ENCODE data around the gene TMSB10.

DNA sequence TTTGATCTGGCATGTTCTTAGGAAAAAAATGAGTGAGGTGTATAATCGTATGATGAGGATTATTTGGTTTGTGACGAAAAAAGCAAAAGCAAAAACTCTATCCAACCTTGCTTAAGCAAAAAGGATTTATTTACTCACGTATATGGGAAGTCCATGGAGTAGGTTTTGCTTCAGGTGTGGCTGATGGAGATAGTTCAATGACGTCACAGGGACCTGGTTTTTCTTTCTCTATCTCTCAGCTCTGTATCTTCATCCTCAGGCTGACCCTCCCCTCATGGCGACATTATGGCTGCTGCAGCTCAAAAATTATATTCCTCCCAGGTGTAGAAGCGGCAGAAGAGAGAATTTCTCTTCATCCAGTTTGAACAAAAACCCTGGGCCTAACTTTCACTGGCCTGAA, 8.9 kb downstream of the TMSB10 start:
- TF ChIP-seq, protein P1, sequence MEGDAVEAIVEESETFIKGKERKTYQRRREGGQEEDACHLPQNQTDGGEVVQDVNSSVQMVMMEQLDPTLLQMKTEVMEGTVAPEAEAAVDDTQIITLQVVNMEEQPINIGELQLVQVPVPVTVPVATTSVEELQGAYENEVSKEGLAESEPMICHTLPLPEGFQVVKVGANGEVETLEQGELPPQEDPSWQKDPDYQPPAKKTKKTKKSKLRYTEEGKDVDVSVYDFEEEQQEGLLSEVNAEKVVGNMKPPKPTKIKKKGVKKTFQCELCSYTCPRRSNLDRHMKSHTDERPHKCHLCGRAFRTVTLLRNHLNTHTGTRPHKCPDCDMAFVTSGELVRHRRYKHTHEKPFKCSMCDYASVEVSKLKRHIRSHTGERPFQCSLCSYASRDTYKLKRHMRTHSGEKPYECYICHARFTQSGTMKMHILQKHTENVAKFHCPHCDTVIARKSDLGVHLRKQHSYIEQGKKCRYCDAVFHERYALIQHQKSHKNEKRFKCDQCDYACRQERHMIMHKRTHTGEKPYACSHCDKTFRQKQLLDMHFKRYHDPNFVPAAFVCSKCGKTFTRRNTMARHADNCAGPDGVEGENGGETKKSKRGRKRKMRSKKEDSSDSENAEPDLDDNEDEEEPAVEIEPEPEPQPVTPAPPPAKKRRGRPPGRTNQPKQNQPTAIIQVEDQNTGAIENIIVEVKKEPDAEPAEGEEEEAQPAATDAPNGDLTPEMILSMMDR (conservative IDR thresholded peaks at IDR 0.05; ENCODE audit: low read depth in 2 of 2), result no peak
- TF ChIP-seq POLR2AphosphoS5 (IDR thresholded peaks at IDR 0.05; ENCODE audit: low read depth), result no peak
- no peak for TF ChIP-seq EZH2 (IDR thresholded peaks at IDR 0.05; ENCODE audit: low read depth, unreplicated experiment)
- TF ChIP-seq CREB1 (CRISPR knock-in tag; IDR thresholded peaks at IDR 0.05; ENCODE audit: low read depth), result no peak
- TF ChIP-seq, protein P2, sequence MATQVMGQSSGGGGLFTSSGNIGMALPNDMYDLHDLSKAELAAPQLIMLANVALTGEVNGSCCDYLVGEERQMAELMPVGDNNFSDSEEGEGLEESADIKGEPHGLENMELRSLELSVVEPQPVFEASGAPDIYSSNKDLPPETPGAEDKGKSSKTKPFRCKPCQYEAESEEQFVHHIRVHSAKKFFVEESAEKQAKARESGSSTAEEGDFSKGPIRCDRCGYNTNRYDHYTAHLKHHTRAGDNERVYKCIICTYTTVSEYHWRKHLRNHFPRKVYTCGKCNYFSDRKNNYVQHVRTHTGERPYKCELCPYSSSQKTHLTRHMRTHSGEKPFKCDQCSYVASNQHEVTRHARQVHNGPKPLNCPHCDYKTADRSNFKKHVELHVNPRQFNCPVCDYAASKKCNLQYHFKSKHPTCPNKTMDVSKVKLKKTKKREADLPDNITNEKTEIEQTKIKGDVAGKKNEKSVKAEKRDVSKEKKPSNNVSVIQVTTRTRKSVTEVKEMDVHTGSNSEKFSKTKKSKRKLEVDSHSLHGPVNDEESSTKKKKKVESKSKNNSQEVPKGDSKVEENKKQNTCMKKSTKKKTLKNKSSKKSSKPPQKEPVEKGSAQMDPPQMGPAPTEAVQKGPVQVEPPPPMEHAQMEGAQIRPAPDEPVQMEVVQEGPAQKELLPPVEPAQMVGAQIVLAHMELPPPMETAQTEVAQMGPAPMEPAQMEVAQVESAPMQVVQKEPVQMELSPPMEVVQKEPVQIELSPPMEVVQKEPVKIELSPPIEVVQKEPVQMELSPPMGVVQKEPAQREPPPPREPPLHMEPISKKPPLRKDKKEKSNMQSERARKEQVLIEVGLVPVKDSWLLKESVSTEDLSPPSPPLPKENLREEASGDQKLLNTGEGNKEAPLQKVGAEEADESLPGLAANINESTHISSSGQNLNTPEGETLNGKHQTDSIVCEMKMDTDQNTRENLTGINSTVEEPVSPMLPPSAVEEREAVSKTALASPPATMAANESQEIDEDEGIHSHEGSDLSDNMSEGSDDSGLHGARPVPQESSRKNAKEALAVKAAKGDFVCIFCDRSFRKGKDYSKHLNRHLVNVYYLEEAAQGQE (IDR thresholded peaks at IDR 0.05; ENCODE audit: unreplicated experiment), result no peak
- TF ChIP-seq EZH2phosphoT487 (IDR thresholded peaks at IDR 0.05; ENCODE audit: unreplicated experiment), result no peak
- no peak for TF ChIP-seq JUNB (IDR thresholded peaks at IDR 0.05; ENCODE audit: unreplicated experiment)
- TF ChIP-seq, protein P3, sequence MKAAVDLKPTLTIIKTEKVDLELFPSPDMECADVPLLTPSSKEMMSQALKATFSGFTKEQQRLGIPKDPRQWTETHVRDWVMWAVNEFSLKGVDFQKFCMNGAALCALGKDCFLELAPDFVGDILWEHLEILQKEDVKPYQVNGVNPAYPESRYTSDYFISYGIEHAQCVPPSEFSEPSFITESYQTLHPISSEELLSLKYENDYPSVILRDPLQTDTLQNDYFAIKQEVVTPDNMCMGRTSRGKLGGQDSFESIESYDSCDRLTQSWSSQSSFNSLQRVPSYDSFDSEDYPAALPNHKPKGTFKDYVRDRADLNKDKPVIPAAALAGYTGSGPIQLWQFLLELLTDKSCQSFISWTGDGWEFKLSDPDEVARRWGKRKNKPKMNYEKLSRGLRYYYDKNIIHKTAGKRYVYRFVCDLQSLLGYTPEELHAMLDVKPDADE (IDR thresholded peaks at IDR 0.05), result no peak
- no peak for TF ChIP-seq ZNF331 (CRISPR knock-in tag; IDR thresholded peaks at IDR 0.05; ENCODE audit: low read depth)
- no peak for TF ChIP-seq STAT1 (IDR thresholded peaks at IDR 0.05; ENCODE audit: unreplicated experiment)
- no peak for TF ChIP-seq NANOG (IDR thresholded peaks at IDR 0.05; ENCODE audit: borderline replicate concordance)
- TF ChIP-seq ZNF114 (CRISPR knock-in tag; IDR thresholded peaks at IDR 0.05), result no peak
- TF ChIP-seq, protein P4, sequence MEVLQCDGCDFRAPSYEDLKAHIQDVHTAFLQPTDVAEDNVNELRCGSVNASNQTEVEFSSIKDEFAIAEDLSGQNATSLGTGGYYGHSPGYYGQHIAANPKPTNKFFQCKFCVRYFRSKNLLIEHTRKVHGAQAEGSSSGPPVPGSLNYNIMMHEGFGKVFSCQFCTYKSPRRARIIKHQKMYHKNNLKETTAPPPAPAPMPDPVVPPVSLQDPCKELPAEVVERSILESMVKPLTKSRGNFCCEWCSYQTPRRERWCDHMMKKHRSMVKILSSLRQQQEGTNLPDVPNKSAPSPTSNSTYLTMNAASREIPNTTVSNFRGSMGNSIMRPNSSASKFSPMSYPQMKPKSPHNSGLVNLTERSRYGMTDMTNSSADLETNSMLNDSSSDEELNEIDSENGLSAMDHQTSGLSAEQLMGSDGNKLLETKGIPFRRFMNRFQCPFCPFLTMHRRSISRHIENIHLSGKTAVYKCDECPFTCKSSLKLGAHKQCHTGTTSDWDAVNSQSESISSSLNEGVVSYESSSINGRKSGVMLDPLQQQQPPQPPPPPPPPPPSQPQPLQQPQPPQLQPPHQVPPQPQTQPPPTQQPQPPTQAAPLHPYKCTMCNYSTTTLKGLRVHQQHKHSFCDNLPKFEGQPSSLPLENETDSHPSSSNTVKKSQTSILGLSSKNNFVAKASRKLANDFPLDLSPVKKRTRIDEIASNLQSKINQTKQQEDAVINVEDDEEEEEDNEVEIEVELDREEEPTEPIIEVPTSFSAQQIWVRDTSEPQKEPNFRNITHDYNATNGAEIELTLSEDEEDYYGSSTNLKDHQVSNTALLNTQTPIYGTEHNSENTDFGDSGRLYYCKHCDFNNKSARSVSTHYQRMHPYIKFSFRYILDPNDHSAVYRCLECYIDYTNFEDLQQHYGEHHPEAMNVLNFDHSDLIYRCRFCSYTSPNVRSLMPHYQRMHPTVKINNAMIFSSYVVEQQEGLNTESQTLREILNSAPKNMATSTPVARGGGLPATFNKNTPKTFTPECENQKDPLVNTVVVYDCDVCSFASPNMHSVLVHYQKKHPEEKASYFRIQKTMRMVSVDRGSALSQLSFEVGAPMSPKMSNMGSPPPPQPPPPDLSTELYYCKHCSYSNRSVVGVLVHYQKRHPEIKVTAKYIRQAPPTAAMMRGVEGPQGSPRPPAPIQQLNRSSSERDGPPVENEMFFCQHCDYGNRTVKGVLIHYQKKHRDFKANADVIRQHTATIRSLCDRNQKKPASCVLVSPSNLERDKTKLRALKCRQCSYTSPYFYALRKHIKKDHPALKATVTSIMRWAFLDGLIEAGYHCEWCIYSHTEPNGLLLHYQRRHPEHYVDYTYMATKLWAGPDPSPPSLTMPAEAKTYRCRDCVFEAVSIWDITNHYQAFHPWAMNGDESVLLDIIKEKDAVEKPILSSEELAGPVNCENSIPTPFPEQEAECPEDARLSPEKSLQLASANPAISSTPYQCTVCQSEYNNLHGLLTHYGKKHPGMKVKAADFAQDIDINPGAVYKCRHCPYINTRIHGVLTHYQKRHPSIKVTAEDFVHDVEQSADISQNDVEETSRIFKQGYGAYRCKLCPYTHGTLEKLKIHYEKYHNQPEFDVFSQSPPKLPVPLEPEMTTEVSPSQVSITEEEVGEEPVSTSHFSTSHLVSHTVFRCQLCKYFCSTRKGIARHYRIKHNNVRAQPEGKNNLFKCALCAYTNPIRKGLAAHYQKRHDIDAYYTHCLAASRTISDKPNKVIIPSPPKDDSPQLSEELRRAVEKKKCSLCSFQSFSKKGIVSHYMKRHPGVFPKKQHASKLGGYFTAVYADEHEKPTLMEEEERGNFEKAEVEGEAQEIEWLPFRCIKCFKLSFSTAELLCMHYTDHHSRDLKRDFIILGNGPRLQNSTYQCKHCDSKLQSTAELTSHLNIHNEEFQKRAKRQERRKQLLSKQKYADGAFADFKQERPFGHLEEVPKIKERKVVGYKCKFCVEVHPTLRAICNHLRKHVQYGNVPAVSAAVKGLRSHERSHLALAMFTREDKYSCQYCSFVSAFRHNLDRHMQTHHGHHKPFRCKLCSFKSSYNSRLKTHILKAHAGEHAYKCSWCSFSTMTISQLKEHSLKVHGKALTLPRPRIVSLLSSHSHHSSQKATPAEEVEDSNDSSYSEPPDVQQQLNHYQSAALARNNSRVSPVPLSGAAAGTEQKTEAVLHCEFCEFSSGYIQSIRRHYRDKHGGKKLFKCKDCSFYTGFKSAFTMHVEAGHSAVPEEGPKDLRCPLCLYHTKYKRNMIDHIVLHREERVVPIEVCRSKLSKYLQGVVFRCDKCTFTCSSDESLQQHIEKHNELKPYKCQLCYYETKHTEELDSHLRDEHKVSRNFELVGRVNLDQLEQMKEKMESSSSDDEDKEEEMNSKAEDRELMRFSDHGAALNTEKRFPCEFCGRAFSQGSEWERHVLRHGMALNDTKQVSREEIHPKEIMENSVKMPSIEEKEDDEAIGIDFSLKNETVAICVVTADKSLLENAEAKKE (CRISPR knock-in tag; IDR thresholded peaks at IDR 0.05), result no peak

Data from GM23338 (cell line).